K562 (cell line): Measurements from ENCODE around the gene ATXN7L1. TPM values are rescaled to one million over a fixed set of nuclear protein-coding genes. Genes with fewer than 3 reads are reported as not detected.

Experiments
- ATAC-seq: fragments of 200-7000 bp; cut with Tn5 transposase; 3 replicates; pipeline ENCODE4 v1.9.1; 2020; ENCODE audit warnings: moderate library complexity
- BruUV-seq: library from RNA; stranded (reverse); fragments of 400-500 nt; replicated peaks from 2 replicates; lab custom pipeline; 2021; lab: Mats Ljungman, UMichigan
- CTCF ChIA-PET: fragments of 300-600 bp; formaldehyde crosslinking; extraction: SDS; loops from one replicate; lab custom pipeline; 2021; ENCODE audit warnings: low intra/inter-chr PET ratio; lab: Yijun Ruan, JAX
- POLR2A ChIA-PET: fragments of 300-600, 350-650 bp; sonication (Branson Sonifier 250); formaldehyde crosslinking; extraction: SDS; loops from one replicate; lab custom pipeline; 2021; ENCODE audit warnings: antibody characterized with exemption, inconsistent platforms; lab: Yijun Ruan, JAX
- DNase-seq, 4 experiments: peaks; one replicate each; pipeline versions ENCODE4 v3.0.0 to v3.0.0-alpha.2; 2011 to 2018; ENCODE audit warnings: low spot score in 3 of 4, mixed read lengths in 3 of 4; ENCODE audit errors: extremely low read depth in 1 of 4
- FAIRE-seq: peaks from 2 replicates; lab custom pipeline; 2011; peaks lifted over from hg19 to GRCh38; lab: Jason Lieb, UNC
- H2AFZ ChIP-seq: 2 replicates; pipeline ENCODE4 v1.6.0; 2011; ENCODE audit warnings: low read depth, low read length, control low read depth, inconsistent platforms
- H3K27ac ChIP-seq: fragments of 200-600 bp; 3 replicates; pipeline ENCODE4 v1.8.0; 2011; ENCODE audit warnings: low read depth, mild to moderate bottlenecking, control low read depth, inconsistent platforms, low read length, moderate library complexity, mixed read lengths; ENCODE audit errors: extremely low read depth
- H3K27me3 ChIP-seq, 2 experiments: fragments of 300-600 bp in 1 of 2; 2 replicates in 1 of 2; 3 replicates in 1 of 2; pipeline versions ENCODE4 v1.6.0 to v1.8.0; 2011; ENCODE audit warnings: inconsistent platforms in 2 of 2, low read length in 2 of 2, mild to moderate bottlenecking in 1 of 2, mixed read lengths in 1 of 2, moderate library complexity in 1 of 2; ENCODE audit not compliant: control insufficient read depth in 2 of 2, insufficient read depth in 2 of 2
- H3K36me3 ChIP-seq: fragments of 300-600 bp; 3 replicates; pipeline ENCODE4 v1.8.0; 2011; ENCODE audit warnings: mild to moderate bottlenecking, low read length, inconsistent platforms; ENCODE audit not compliant: control insufficient read depth, insufficient read depth
- H3K4me1 ChIP-seq, 2 experiments: fragments of 200-600 bp in 1 of 2; replicated peaks in 1 of 2; 2 replicates in 1 of 2; 3 replicates in 1 of 2; pipeline versions ENCODE4 v1.5.1 to v1.8.0; 2011; ENCODE audit warnings: inconsistent platforms in 2 of 2, low read length in 2 of 2, mild to moderate bottlenecking in 1 of 2, mixed read lengths in 1 of 2, moderate library complexity in 1 of 2; ENCODE audit not compliant: control insufficient read depth in 2 of 2, insufficient read depth in 2 of 2
- H3K4me2 ChIP-seq: 2 replicates; pipeline ENCODE4 v1.6.1; 2011; ENCODE audit warnings: low read length, control low read depth, inconsistent platforms, mixed read lengths; ENCODE audit not compliant: insufficient read depth
- H3K4me3 ChIP-seq: fragments of 200-600 bp; sonication (generic), shearing (Covaris generic); 2 replicates; pipeline ENCODE4 v1.5.1; 2016; ENCODE audit warnings: control low read depth, inconsistent platforms
- H3K79me2 ChIP-seq: fragments of 200-600 bp; 3 replicates; pipeline ENCODE4 v1.8.0; 2011; ENCODE audit warnings: low read length, inconsistent platforms; ENCODE audit not compliant: control insufficient read depth, insufficient read depth
- H3K9ac ChIP-seq, 2 experiments: 2 replicates each; pipeline versions ENCODE4 v1.6.0 to v1.6.1; 2011; ENCODE audit warnings: low read depth in 2 of 2, low read length in 2 of 2, control low read depth in 1 of 2, inconsistent platforms in 1 of 2, mild to moderate bottlenecking in 1 of 2, mixed read lengths in 1 of 2; ENCODE audit not compliant: insufficient read depth in 1 of 2
- H3K9me1 ChIP-seq: one replicate; pipeline ENCODE4 v1.6.0; 2011; ENCODE audit warnings: inconsistent platforms, mild to moderate bottlenecking, low read length, moderate library complexity; ENCODE audit not compliant: control insufficient read depth, insufficient read depth
- H3K9me3 ChIP-seq: replicated peaks from 2 replicates; pipeline ENCODE4 v1.5.1; 2011; ENCODE audit warnings: low read depth, low read length, inconsistent platforms; ENCODE audit not compliant: control insufficient read depth, insufficient read depth
- H4K20me1 ChIP-seq: replicated peaks from 2 replicates; pipeline ENCODE4 v1.6.1; 2011; ENCODE audit warnings: low read length, inconsistent platforms, mixed read lengths; ENCODE audit not compliant: control insufficient read depth, insufficient read depth
- ARID1B ChIP-seq: fragments of 450-650 bp; IDR thresholded peaks from 2 replicates; pipeline ENCODE4 v1.6.1; 2016; ENCODE audit warnings: antibody characterized with exemption, mild to moderate bottlenecking, inconsistent platforms
- CBFA2T2 ChIP-seq: fragments of 450-650 bp; conservative IDR thresholded peaks from 2 replicates; pipeline ENCODE4 v1.6.1; 2017; ENCODE audit warnings: mild to moderate bottlenecking
- CTBP1 ChIP-seq: fragments of 450-650 bp; IDR thresholded peaks from 2 replicates; pipeline ENCODE4 v1.6.1; 2016; ENCODE audit warnings: borderline replicate concordance
- CXXC5 ChIP-seq: fragments of 250-450 bp; sonication (Bioruptor Pico); IDR thresholded peaks from 2 replicates; pipeline ENCODE4 v1.8.0; 2022; ENCODE audit warnings: inconsistent platforms, mild to moderate bottlenecking, moderate library complexity
- FOXA3 ChIP-seq, 2 experiments: fragments of 450-650 bp in 1 of 2; sonication (generic) in 1 of 2; formaldehyde crosslinking; IDR thresholded peaks in 1 of 2; conservative IDR thresholded peaks in 1 of 2; 2 replicates each; pipeline versions ENCODE4 v1.4.0 to v1.8.0; 2020 to 2022; ENCODE audit warnings: mild to moderate bottlenecking in 2 of 2, missing genetic modification reagents in 1 of 2
- FOXJ2 ChIP-seq: fragments of 200-800 bp; sonication (Bioruptor generic); IDR thresholded peaks from 2 replicates; pipeline ENCODE4 v1.6.1; 2016; ENCODE audit warnings: missing genetic modification characterization, missing compliant biosample characterization
- FOXK2 ChIP-seq, 2 experiments: fragments of 450-650 bp; IDR thresholded peaks in 1 of 2; conservative IDR thresholded peaks in 1 of 2; 2 replicates each; pipeline ENCODE4 v1.6.1; 2016; ENCODE audit warnings: low read depth in 2 of 2, mild to moderate bottlenecking in 1 of 2
- L3MBTL2 ChIP-seq: fragments of 450-650 bp; IDR thresholded peaks from 2 replicates; pipeline ENCODE4 v1.6.1; 2016; ENCODE audit warnings: mild to moderate bottlenecking, moderate library complexity
- MAZ ChIP-seq, 2 experiments: fragments of 450-650 bp in 1 of 2; sonication (generic) in 1 of 2; formaldehyde crosslinking; IDR thresholded peaks in 1 of 2; conservative IDR thresholded peaks in 1 of 2; 2 replicates each; pipeline versions ENCODE4 v1.4.0 to v1.5.0; 2020; ENCODE audit warnings: mild to moderate bottlenecking in 1 of 2, missing genetic modification reagents in 1 of 2
- NFE2L1 ChIP-seq: fragments of 450-650 bp; IDR thresholded peaks from 2 replicates; pipeline ENCODE4 v1.6.1; 2016; ENCODE audit warnings: missing genetic modification characterization, low read depth, mild to moderate bottlenecking, missing compliant biosample characterization, moderate library complexity, borderline replicate concordance
- SOX6 ChIP-seq: fragments of 450-650 bp; IDR thresholded peaks from 2 replicates; pipeline ENCODE4 v1.6.1; 2014; ENCODE audit warnings: mild to moderate bottlenecking
- WGBS: fragments of 100-300 bp; shearing (Covaris generic); methylation state at CpG from one replicate; pipeline ENCODE4 v1.1.6; 2016; ENCODE audit warnings: low coverage, mixed read lengths; ENCODE audit not compliant: insufficient coverage; ENCODE audit errors: missing lambda C conversion rate; 5-methylcytosine and 5-hydroxymethylcytosine counted together
- in situ Hi-C: fragments of 300-500 bp; cut with MboI; formaldehyde crosslinking; loops from 4 replicates; pipeline ENCODE4 v1.15.0; 2018; ENCODE audit warnings: inconsistent platforms, mixed read lengths
- intact Hi-C: fragments of 100-400 bp; cut with micrococcal nuclease; formaldehyde crosslinking; loops from 2 replicates; pipeline ENCODE4 v1.14.2; 2022
- polyA plus RNA-seq, 8 experiments: library from polyadenylated mRNA; depleted of rRNA in 4 of 8; stranded (reverse) in 5 of 8; unstranded in 3 of 8; fragments of >200 nt; fragmentation: Nextera tagmentation in 2 of 8; fragmentation: Illumina TruSeq in 1 of 8; extraction: Ambion mirVana in 2 of 8; extraction: Trizol in 1 of 8; gene quantifications; 2 replicates each; pipeline versions ENCODE4 v1.2.1 to v1.2.3, GENCODE V29; 2011 to 2014; ENCODE audit warnings: inconsistent platforms in 1 of 8, missing spikeins in 1 of 8
- total RNA-seq, 7 experiments: library from RNA; depleted of rRNA in 6 of 7; stranded (reverse); fragments of >200 nt in 6 of 7; fragmentation: Illumina TruSeq in 2 of 7; extraction: Trizol in 2 of 7; gene quantifications; 2 replicates each; pipeline versions ENCODE4 v1.2.1 to v1.2.3, GENCODE V29; 2011 to 2021; ENCODE audit warnings: low replicate concordance in 1 of 7
- TF ChIP-seq, protein P1 (sequence below): sonication (generic); formaldehyde crosslinking; IDR thresholded peaks from 2 replicates; pipeline ENCODE4 v1.5.0; 2020; ENCODE audit warnings: missing genetic modification reagents
- TF ChIP-seq, protein P2 (sequence below), 2 experiments: fragments of 450-650 bp; formaldehyde crosslinking in 1 of 2; IDR thresholded peaks; 2 replicates each; pipeline versions ENCODE4 v1.4.0 to v1.6.1; 2014 to 2020; ENCODE audit warnings: mild to moderate bottlenecking in 2 of 2, borderline replicate concordance in 1 of 2, low read depth in 1 of 2

Gene ATXN7L1
- total and polyA plus RNA-seq, 9 of the 15 experiments (the other 6 are each of a cell fraction or from before 2014, with no cell fraction given), result 6.6 to 13.7 (median 10.7) TPM

DNA sequence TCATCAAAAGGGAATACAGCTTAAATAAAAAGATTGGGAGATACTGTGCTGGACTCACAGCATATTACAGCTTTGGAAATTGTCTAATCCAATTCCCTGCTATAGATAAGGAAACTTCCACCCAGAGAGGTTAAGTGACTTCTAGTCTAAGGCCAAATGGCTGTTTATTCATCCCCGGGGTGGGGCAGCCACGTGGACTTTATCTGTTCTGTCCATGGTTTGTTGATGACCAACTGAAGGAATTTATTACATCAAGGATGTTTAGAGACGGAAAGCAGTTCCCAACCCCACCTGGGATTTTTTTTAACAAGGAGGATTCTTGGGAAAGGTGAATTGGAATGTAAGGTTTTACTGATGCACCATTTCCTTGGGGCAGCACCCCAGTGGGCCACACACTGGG lies 88.6 kb downstream of the ATXN7L1 start:
- no peak overlapping the region for H3K4me2 ChIP-seq
- H3K27ac ChIP-seq, result no peak overlapping the region
- TF ChIP-seq CXXC5 (CRISPR knock-in tag) (peak; percentile 28), CTBP1 (peak; percentile 54; the same call in 1 of the 2 replicates), ARID1B (0 out of 2 replicates have a peak, but pooled peaks have one; percentile 33), L3MBTL2 (peak; percentile 81), FOXA3 (CRISPR knock-in tag; conservative IDR thresholded peaks at IDR 0.05 in 1 of 2, IDR thresholded peaks at IDR 0.05 in 1 of 2) (0 out of 4 replicates have a peak, but pooled peaks have one; percentile 20 to 24), SOX6 (peak; percentile 42; the same call in 1 of the 2 replicates), CBFA2T2 (peak; percentile 27; the same call in 1 of the 2 replicates), FOXJ2 (tag) (0 out of 2 replicates have a peak, but pooled peaks have one; percentile 33), FOXK2 (conservative IDR thresholded peaks at IDR 0.05 in 1 of 2, IDR thresholded peaks at IDR 0.05 in 1 of 2; ENCODE audit: low read depth in 2 of 2) (peak in 1 of 2 experiments; percentile 66; a peak in 2 of 4 replicates), NFE2L1 (tag) (no peak), MAZ (CRISPR knock-in tag; conservative IDR thresholded peaks at IDR 0.05 in 1 of 2, IDR thresholded peaks at IDR 0.05 in 1 of 2) (peak; percentile 14 to 23; a peak in 1 of 4 replicates)
- TF ChIP-seq, protein P1, sequence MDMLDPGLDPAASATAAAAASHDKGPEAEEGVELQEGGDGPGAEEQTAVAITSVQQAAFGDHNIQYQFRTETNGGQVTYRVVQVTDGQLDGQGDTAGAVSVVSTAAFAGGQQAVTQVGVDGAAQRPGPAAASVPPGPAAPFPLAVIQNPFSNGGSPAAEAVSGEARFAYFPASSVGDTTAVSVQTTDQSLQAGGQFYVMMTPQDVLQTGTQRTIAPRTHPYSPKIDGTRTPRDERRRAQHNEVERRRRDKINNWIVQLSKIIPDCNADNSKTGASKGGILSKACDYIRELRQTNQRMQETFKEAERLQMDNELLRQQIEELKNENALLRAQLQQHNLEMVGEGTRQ (CRISPR knock-in tag), result 0 out of 2 replicates have a peak, but pooled peaks have one; percentile 34
- TF ChIP-seq, protein P2, sequence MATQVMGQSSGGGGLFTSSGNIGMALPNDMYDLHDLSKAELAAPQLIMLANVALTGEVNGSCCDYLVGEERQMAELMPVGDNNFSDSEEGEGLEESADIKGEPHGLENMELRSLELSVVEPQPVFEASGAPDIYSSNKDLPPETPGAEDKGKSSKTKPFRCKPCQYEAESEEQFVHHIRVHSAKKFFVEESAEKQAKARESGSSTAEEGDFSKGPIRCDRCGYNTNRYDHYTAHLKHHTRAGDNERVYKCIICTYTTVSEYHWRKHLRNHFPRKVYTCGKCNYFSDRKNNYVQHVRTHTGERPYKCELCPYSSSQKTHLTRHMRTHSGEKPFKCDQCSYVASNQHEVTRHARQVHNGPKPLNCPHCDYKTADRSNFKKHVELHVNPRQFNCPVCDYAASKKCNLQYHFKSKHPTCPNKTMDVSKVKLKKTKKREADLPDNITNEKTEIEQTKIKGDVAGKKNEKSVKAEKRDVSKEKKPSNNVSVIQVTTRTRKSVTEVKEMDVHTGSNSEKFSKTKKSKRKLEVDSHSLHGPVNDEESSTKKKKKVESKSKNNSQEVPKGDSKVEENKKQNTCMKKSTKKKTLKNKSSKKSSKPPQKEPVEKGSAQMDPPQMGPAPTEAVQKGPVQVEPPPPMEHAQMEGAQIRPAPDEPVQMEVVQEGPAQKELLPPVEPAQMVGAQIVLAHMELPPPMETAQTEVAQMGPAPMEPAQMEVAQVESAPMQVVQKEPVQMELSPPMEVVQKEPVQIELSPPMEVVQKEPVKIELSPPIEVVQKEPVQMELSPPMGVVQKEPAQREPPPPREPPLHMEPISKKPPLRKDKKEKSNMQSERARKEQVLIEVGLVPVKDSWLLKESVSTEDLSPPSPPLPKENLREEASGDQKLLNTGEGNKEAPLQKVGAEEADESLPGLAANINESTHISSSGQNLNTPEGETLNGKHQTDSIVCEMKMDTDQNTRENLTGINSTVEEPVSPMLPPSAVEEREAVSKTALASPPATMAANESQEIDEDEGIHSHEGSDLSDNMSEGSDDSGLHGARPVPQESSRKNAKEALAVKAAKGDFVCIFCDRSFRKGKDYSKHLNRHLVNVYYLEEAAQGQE (IDR thresholded peaks at IDR 0.05; ENCODE audit: borderline replicate concordance), result 0 out of 2 replicates have a peak, but pooled peaks have one; percentile 11
- TF ChIP-seq, protein P2 (CRISPR knock-in tag; IDR thresholded peaks at IDR 0.05; ENCODE audit: low read depth), result no peak

More for the DNA sequence above, 88.6 kb downstream of the ATXN7L1 start:
- Histone ChIP-seq H3K4me3 (no peak overlapping the region), H3K27me3 (peaks cover 0 to 19% of the 10 kb centered on the region in 2 experiments; a peak in 2 of 5 replicates), H3K9me1 (no peaks in the 10 kb centered on the region), H3K9me3 (no peaks in the 10 kb centered on the region), H2AFZ (no peak overlapping the region), H3K36me3 (no peaks in the 10 kb centered on the region), H4K20me1 (peaks cover 13% of the 10 kb centered on the region), H3K79me2 (no peaks in the 10 kb centered on the region), H3K9ac (no peak overlapping the region), H3K4me1 (peaks cover 4 to 6% of the 10 kb centered on the region in 2 experiments; a peak in 3 of 5 replicates)
- intact Hi-C loops, result no loop called here
- ChIA-PET CTCF (no interaction called here), POLR2A (interaction anchor here (0.8 to 3.6 kb wide), 5 partner anchors 10 to 20 kb away, joined by 3 to 17 read pairs (median 5); no protein-coding TSS in a partner anchor)
- in situ Hi-C loops, result no loop called here
- WGBS, result 11% methylated on average over 3 of the region's 3 CpGs
- no TSS peak for BruUV-seq
- ATAC-seq (peak; percentile 58; the same call in 1 of the 3 replicates), FAIRE-seq (no peak), DNase-seq (peak in 1 of 4 experiments; percentile 31)
